T-helper 2 cell treated with Interferon-gamma antibody and Interleukin-4, amounts not matched to agents 5 μg/mL and 100 μg/mL, for 36 hours (primary cell): ENCODE data around the gene ATXN3L.

Experiments used
- DNase-seq: peaks from one replicate; pipeline ENCODE4 v3.0.0; 2021; ENCODE audit warnings: low spot score
- H3K27ac Mint-ChIP-seq: one replicate; pipeline ENCODE4 v1.8.0; 2021; ENCODE audit warnings: mild to moderate bottlenecking, mixed read lengths
- H3K27me3 Mint-ChIP-seq: one replicate; pipeline ENCODE4 v1.8.0; 2021; ENCODE audit warnings: low read depth, mixed read lengths
- H3K36me3 Mint-ChIP-seq: one replicate; pipeline ENCODE4 v1.8.0; 2021; ENCODE audit warnings: low read depth, mixed read lengths
- H3K4me1 Mint-ChIP-seq: one replicate; pipeline ENCODE4 v1.8.0; 2021; ENCODE audit warnings: low read depth, mixed read lengths
- H3K4me3 Mint-ChIP-seq: one replicate; pipeline ENCODE4 v1.8.0; 2022; ENCODE audit warnings: mild to moderate bottlenecking, moderate library complexity, mixed read lengths
- H3K9me3 Mint-ChIP-seq: one replicate; pipeline ENCODE4 v1.8.0; 2021; ENCODE audit warnings: mixed read lengths

ATXN3L gene

GRCh38 chrX:13290891-13291614 lies 28.8 kb downstream of the ATXN3L start:
- DNase-seq: no peak
- H3K4me1 Mint-ChIP-seq: no peaks in the 10 kb centered on the region
- no peak overlapping the region for H3K4me3 Mint-ChIP-seq
- peaks cover 4% of the 10 kb centered on the region for H3K27me3 Mint-ChIP-seq
- H3K36me3 Mint-ChIP-seq: no peaks in the 10 kb centered on the region
- H3K27ac Mint-ChIP-seq: no peak overlapping the region
- no peaks in the 10 kb centered on the region for H3K9me3 Mint-ChIP-seq

DNA sequence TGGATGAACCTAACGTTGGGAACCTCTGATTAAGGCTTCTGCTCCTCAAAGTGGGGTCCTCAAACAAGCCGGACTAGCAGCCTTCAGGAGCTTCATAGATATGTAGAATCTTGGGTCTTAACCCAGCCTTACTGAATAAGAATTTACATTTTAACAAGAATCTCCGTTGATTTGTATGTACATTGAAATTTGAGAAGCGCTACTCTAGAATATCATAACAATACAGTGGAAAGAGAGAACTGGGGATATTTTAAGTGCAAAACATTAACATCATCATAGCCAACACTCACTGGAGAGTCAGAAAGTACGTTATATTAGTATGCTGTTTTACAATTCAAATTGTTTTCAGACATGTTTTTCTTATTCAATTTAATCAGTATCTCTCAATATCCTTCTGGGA lies 31.2 kb downstream of the ATXN3L start:
- H3K4me1 Mint-ChIP-seq: peaks cover 4% of the 10 kb centered on the region
- no peak overlapping the region for H3K4me3 Mint-ChIP-seq
- peaks cover 9% of the 10 kb centered on the region for H3K9me3 Mint-ChIP-seq
- H3K36me3 Mint-ChIP-seq: peaks cover 2% of the 10 kb centered on the region
- H3K27me3 Mint-ChIP-seq: no peaks in the 10 kb centered on the region
- no peak overlapping the region for H3K27ac Mint-ChIP-seq
- DNase-seq: no peak

DNA sequence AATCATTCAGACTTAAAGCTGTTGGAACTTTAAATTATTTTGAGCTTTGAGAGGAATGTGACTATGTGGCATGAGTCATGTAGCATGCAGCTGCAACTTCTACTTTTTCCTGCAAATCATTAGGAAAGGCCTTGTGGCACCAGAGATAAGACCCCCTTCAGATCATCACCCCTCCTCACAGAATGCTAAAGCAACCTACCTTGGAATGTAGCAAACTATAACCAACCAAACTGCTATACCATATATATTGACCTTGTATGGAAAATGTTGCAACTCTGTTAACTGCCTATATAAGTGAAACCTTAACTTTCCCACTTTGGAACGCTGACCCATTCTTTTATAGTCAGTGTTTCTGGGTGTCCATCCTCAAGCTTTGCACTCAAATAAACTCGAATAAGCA lies 32.0 kb downstream of the ATXN3L start:
- Mint-ChIP-seq H3K9me3 (peaks cover 9% of the 10 kb centered on the region), H3K27ac (no peak overlapping the region), H3K4me3 (no peak overlapping the region), H3K27me3 (no peaks in the 10 kb centered on the region), H3K4me1 (peaks cover 6% of the 10 kb centered on the region), H3K36me3 (peaks cover 2% of the 10 kb centered on the region)
- DNase-seq: no peak

DNA sequence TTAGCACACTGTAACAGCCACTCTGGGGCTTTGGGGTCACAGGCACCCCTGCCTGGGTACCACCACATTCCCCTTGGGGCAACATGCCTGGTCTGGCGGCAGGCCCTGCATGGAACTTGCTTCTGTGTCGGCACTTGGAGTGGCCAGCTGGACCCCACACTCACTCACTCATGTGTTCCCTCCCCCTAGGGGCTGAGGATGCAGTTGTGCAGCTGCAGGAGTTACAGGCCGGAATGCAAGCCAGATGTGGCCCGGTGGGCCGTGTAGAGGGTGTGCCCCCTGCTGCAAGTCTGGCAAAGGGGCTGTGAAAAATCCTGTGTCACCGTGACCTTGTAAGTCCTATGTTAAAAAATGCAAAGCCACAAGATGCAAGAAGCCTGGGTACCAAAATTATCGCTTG lies 34.2 kb downstream of the ATXN3L start:
- H3K27ac Mint-ChIP-seq: no peak overlapping the region
- H3K4me3 Mint-ChIP-seq: no peak overlapping the region

GRCh38 chrX:13285229-13285628 lies 34.6 kb downstream of the ATXN3L start:
- H3K27me3 Mint-ChIP-seq: no peaks in the 10 kb centered on the region
- no peak for DNase-seq
- peaks cover 6% of the 10 kb centered on the region for H3K4me1 Mint-ChIP-seq
- H3K9me3 Mint-ChIP-seq: peaks cover 9% of the 10 kb centered on the region
- no peak overlapping the region for H3K27ac Mint-ChIP-seq
- H3K4me3 Mint-ChIP-seq: no peak overlapping the region
- peaks cover 2% of the 10 kb centered on the region for H3K36me3 Mint-ChIP-seq

More for the DNA sequence above, 34.2 kb downstream of the ATXN3L start:
- H3K4me1 Mint-ChIP-seq: peaks cover 6% of the 10 kb centered on the region
- peaks cover 2% of the 10 kb centered on the region for H3K36me3 Mint-ChIP-seq
- H3K9me3 Mint-ChIP-seq: peaks cover 9% of the 10 kb centered on the region
- H3K27me3 Mint-ChIP-seq: no peaks in the 10 kb centered on the region
- DNase-seq: no peak

DNA sequence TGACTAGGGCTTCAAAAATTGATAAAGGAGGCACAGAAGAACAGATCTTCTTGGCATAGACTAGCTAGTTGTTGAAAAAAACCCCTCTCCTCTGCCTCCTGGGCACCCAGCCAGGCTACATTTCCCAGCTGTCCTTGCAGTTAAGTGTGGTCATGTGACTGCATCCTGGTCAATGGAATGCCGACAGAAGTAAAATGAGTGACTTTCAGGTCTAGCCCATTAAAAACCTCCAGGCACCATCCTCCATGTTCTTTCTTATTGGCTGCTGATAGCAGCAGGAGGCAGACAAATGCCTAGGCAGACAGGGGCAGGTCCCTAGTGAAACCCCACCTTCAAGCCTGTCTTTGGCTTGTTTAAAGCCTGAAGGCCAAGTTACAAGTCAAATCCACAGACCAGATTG lies 35.3 kb downstream of the ATXN3L start:
- peaks cover 6% of the 10 kb centered on the region for H3K4me1 Mint-ChIP-seq
- H3K27me3 Mint-ChIP-seq: no peaks in the 10 kb centered on the region
- no peak overlapping the region for H3K4me3 Mint-ChIP-seq
- DNase-seq: no peak
- H3K27ac Mint-ChIP-seq: no peak overlapping the region
- H3K9me3 Mint-ChIP-seq: peaks cover 9% of the 10 kb centered on the region
- H3K36me3 Mint-ChIP-seq: peaks cover 2% of the 10 kb centered on the region

- Mint-ChIP-seq H3K4me3 (no peak overlapping the region), H3K27ac (no peak overlapping the region)
These were observed 35.8 kb downstream of the ATXN3L start for GRCh38 chrX:13283950-13284546.

DNA sequence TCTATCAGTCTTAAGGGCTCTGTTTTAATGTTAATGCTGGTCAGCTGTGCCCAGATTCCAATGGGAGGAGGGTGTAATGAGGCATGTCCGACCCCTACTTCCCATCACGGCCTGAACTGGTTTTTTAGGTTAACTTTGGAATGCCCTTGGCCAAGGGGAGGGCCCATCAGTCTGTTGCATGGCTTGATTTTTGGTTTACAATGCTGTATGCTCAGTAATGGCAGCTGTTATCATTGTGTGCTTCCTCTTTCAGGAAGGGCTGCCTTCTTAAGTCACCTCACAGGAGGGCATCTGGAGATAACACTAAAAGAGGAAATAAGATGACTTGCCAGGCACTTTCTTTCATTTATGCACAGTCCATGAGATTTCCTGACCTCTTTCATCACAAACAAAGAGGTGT lies 36.3 kb downstream of the ATXN3L start:
- peaks cover 10% of the 10 kb centered on the region for H3K4me1 Mint-ChIP-seq
- peaks cover 9% of the 10 kb centered on the region for H3K9me3 Mint-ChIP-seq
- H3K4me3 Mint-ChIP-seq: no peak overlapping the region
- DNase-seq: no peak
- no peak overlapping the region for H3K27ac Mint-ChIP-seq
- no peaks in the 10 kb centered on the region for H3K27me3 Mint-ChIP-seq
- H3K36me3 Mint-ChIP-seq: peaks cover 2% of the 10 kb centered on the region

More at GRCh38 chrX:13283950-13284546, 35.8 kb downstream of the ATXN3L start:
- no peak for DNase-seq
- Mint-ChIP-seq H3K27me3 (no peaks in the 10 kb centered on the region), H3K36me3 (peaks cover 2% of the 10 kb centered on the region), H3K9me3 (peaks cover 9% of the 10 kb centered on the region), H3K4me1 (peaks cover 7% of the 10 kb centered on the region)

- Mint-ChIP-seq H3K9me3 (peaks cover 9% of the 10 kb centered on the region), H3K4me1 (peaks cover 17% of the 10 kb centered on the region), H3K27me3 (no peaks in the 10 kb centered on the region), H3K4me3 (no peak overlapping the region), H3K27ac (no peak overlapping the region), H3K36me3 (peaks cover 2% of the 10 kb centered on the region)
- no peak for DNase-seq
These were observed 38.6 kb downstream of the ATXN3L start for GRCh38 chrX:13281289-13281688.

GRCh38 chrX:13279279-13280018 lies 40.4 kb downstream of the ATXN3L start:
- Mint-ChIP-seq H3K9me3 (peaks cover 4% of the 10 kb centered on the region), H3K36me3 (peaks cover 2% of the 10 kb centered on the region), H3K27ac (no peak overlapping the region), H3K27me3 (no peaks in the 10 kb centered on the region), H3K4me1 (peaks cover 17% of the 10 kb centered on the region), H3K4me3 (no peak overlapping the region)
- DNase-seq: no peak

- no peak overlapping the region for H3K4me3 Mint-ChIP-seq
- H3K9me3 Mint-ChIP-seq: no peaks in the 10 kb centered on the region
These were observed 42.3 kb downstream of the ATXN3L start for GRCh38 chrX:13277539-13277938.

DNA sequence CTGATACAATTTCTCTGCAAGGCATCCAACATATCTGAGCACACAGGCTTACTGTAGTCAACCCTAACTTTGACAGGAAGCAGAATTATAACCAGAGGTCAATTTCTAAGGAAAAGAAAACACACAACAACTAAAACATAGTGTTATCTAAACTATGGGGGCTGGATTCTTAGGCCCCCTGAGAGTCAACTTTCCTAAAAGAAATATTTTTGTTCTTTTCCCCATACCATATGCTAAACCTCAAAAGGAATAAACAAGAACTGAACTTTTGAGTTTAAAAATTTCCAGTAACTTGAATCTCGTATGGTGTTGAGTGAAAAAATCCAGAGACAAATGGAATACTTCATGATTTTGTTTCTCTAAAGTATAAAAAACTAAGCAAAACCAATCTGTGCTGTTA lies 42.9 kb downstream of the ATXN3L start:
- H3K36me3 Mint-ChIP-seq: no peaks in the 10 kb centered on the region
- H3K27ac Mint-ChIP-seq: no peak overlapping the region
- DNase-seq: no peak
- no peak overlapping the region for H3K4me3 Mint-ChIP-seq
- no peaks in the 10 kb centered on the region for H3K9me3 Mint-ChIP-seq
- H3K27me3 Mint-ChIP-seq: no peaks in the 10 kb centered on the region
- H3K4me1 Mint-ChIP-seq: peaks cover 11% of the 10 kb centered on the region

More at GRCh38 chrX:13277539-13277938, 42.3 kb downstream of the ATXN3L start:
- no peak for DNase-seq
- peaks cover 11% of the 10 kb centered on the region for H3K4me1 Mint-ChIP-seq
- H3K36me3 Mint-ChIP-seq: no peaks in the 10 kb centered on the region
- H3K27ac Mint-ChIP-seq: no peak overlapping the region
- no peaks in the 10 kb centered on the region for H3K27me3 Mint-ChIP-seq

GRCh38 chrX:13275031-13275430 lies 44.8 kb downstream of the ATXN3L start:
- Mint-ChIP-seq H3K27ac (no peak overlapping the region), H3K9me3 (no peaks in the 10 kb centered on the region), H3K36me3 (no peaks in the 10 kb centered on the region), H3K4me3 (no peak overlapping the region), H3K4me1 (peaks cover 11% of the 10 kb centered on the region), H3K27me3 (no peaks in the 10 kb centered on the region)
- DNase-seq: no peak

DNA sequence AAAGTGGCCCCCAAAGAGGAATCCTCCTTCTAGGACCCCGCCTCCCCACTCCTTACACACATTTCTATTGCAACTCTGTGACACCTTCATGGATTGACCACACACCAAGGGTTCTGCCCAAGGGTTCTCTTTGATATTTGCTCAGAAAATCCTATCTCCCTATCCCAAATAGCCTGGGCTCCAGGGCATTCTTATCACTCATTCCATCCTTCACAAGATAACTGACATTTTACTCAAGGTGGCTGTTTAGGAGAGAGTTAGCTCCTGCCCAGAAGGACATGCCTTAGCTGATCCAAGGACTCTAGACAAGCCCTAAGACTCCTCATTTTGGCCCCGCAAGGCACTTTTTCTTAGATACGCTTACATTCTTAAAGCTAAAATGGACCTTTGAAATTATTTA lies 47.4 kb downstream of the ATXN3L start:
- no peaks in the 10 kb centered on the region for H3K9me3 Mint-ChIP-seq
- H3K4me1 Mint-ChIP-seq: peaks cover 4% of the 10 kb centered on the region
- no peaks in the 10 kb centered on the region for H3K36me3 Mint-ChIP-seq
- no peak overlapping the region for H3K4me3 Mint-ChIP-seq
- H3K27ac Mint-ChIP-seq: no peak overlapping the region
- DNase-seq: no peak
- H3K27me3 Mint-ChIP-seq: no peaks in the 10 kb centered on the region
